ENCODE data around the gene NR6A1.

GRCh38 chr9:124598048-124598447 lies 173.1 kb downstream of the NR6A1 start:
- TF ChIP-seq CTCF (conservative IDR thresholded peaks at IDR 0.05; ENCODE audit: low read depth, low read length) (no peak), EZH2phosphoT487 (IDR thresholded peaks at IDR 0.05; ENCODE audit: borderline replicate concordance, low read length) (no peak), EZH2 (IDR thresholded peaks at IDR 0.05; ENCODE audit: low read length, unreplicated experiment) (no peak)
